SW480 (cell line): Measurements from ENCODE around the gene INTS11.
A peak's percentile ranks its signal among the peaks of the same experiment; 100 is the strongest.

Experiments used
- DNase-seq: peaks from one replicate; pipeline ENCODE4 v3.0.0-alpha.2; 2016; ENCODE audit warnings: low spot score

The INTS11 gene

DNA sequence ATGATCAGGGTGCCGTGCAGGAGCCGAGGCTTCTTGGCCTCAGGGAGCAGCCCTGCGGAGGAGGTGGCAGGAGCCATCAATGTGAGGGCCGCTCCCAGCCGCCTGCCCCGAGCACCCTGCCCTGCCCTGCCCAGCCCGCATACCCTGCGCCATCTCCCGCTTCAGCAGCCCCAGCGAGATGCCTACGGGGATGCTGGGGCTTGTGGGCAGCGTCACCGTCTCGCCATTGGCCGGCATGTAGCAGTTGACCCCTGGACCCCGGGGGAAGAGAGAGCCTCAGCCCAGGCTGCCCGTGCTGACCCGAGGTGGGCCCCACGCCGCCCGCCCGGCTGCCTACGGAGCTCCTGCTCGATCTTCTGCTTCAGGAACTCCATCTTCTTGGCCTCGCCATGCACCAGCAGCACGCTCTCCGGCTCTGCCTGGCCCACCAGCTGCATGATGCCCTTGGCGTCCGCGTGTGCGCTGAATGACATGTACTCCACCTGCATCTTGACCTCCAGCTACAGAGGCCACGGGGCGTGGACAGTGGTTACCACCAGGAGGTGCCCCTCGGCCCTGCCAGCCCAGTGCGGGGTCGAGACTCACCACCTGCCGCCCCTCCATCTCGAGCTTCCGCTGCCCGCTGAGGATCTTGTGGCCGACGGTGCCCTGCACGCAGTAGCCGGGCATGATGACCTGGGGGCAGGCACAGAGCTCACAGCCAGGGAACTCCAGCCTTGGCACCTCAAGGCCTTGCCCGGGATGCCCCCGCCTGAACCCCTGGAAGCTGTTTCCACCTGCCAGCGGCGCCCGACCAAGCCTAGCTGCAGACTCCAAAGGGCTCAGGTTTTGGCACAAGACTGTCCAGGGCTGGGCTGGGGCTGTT lies 11.8 kb downstream of the INTS11 start:
- DNase-seq = no peak

DNA sequence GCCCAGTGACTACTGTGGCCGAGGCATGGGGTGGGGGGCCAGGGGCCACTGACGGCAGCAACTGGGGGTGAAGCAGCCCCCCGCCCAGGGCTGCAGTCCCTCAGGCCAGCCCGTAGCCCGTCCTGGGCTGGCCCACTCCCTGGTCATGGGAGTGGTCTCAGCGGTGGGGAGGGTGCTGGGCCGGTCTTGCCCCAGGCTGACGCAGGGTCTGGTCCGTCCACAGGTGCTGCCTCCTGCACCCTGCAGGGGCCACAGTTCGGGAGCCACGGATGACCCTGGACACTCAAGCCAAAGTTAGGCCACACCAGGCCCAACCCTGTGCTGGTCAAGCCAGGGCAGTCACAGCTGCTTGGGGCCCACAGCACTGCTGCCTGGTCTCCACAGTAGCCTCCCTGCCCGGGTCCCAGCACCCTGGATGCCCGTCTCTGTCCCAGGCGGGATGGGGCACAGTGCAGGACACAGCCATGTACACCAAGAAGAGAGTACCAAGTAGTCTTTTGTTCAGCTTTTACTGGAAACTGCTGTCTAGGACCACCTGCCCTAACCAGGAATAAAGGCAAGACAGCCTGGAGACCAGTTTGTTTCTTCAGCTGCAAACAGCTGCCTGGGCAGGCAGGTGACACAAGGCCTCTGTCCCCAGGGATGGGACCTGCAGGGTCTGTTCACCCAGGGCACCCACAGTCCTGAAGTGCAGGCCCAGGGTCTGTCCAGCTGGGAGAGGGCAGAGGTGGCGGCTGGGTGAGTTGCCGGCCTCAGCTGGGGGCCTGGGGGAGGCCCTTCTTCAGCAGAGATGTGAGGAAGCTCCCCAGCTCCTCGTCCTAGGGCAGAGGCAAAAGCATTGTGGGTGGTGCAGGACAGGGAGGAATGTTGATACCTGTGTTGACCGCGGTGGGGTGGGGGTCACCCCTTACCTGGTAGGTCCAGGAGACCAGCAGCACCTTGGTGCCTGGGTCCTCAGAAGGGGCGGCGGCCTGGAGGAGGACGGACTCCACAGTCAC lies 13.1 kb downstream of the INTS11 start:
- no peak for DNase-seq

DNA sequence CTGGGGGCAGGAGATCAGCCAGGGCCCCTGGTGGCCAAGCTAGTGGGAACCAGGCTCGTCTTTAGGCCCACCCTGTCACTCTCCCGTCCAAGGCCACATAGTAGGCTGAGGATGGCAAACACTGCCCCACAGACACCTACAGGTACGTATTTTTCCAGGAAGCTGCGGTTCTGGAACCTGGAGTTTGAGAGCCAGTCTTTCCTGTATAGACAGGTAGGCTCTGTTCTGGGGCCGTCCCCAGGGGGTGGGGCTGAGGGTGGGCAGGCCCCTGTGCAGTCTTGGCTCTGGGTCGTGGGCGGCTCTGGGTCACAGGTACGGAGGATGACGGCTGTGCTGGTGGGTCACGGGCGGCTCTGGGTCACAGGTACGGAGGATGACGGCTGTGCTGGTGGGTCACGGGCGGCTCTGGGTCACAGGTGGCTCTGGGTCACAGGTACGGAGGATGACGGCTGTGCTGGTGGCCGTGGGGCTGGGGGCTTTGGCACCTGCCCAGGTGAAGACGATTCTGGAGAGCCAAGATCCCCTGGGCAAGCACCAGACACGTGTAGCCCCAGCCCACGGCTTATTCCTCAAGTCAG lies 13.9 kb downstream of the INTS11 start:
- no peak for DNase-seq

DNA sequence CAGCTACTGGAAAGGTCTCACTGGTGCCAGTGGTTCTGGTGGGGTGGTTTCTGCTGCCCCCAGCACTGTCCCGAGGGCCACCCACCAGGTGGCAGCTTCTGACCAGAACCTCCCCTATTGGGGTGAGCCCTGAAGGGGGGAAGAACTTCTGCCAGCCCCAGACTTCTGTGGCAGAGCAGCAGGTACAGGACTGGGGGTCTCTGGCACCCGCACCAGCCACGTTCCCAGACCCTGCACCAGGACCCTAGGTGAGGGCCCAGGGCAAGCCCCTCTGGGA lies 14.4 kb downstream of the INTS11 start:
- DNase-seq = no peak

DNA sequence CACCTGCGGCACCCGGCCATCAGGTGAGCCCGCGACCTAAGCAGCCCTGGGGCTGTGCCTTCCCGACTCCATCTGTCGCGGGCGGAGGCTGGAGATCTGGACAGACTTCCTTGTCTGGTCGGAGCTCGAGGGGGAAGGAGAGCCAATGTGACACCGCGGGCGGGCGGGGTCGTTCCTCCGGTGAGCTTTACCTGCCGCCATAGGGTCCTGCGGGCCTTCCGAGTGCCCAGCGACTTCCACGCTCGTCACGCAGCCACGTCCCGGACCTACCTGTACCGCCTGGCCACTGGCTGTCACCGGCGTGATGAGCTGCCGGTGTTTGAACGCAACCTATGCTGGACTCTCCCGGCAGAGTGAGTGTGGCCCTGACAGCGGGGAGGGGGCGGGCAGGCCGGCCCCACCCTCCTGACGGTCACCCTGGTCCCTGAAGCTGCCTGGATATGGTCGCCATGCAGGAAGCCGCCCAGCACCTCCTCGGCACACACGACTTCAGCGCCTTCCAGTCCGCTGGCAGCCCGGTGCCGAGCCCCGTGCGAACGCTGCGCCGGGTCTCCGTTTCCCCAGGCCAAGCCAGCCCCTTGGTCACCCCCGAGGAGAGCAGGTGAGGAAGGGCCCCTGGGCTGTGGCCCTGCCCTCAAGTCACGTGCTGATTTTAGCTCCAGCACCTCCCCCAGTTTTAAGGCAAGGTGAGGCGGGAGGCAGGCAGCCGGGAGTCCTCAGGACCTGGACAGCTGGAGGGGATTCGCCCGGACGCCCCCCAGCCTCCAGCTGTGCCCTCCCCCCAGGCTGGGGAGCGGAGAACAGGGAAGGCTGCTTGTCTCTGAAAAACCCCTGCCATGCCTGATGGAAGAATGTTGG lies 15.0 kb downstream of the INTS11 start:
- peak; percentile 31 for DNase-seq

DNA sequence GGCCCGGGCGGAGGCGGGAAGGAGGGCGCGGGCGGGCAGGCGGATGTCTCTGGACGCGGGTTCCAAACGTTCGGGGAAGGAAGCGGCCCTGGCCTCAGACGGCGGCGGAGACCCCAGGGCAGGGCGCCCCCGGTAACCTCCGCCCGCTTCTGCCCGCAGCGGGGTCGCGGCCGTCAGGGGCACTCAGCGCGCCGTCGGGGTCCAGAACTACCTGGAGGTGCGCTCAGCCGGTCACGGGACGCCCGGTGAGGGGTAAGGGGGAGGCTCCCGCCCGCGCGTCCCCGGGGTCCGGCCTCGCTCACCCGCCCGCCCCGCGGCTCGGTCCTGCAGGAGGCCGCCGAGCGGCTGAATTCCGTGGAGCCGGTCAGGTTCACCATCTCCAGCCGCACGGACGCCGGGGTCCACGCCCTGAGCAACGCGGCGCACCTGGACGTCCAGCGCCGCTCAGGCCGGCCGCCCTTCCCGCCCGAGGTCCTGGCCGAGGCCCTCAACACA lies 15.7 kb downstream of the INTS11 start:
- no peak for DNase-seq

DNA sequence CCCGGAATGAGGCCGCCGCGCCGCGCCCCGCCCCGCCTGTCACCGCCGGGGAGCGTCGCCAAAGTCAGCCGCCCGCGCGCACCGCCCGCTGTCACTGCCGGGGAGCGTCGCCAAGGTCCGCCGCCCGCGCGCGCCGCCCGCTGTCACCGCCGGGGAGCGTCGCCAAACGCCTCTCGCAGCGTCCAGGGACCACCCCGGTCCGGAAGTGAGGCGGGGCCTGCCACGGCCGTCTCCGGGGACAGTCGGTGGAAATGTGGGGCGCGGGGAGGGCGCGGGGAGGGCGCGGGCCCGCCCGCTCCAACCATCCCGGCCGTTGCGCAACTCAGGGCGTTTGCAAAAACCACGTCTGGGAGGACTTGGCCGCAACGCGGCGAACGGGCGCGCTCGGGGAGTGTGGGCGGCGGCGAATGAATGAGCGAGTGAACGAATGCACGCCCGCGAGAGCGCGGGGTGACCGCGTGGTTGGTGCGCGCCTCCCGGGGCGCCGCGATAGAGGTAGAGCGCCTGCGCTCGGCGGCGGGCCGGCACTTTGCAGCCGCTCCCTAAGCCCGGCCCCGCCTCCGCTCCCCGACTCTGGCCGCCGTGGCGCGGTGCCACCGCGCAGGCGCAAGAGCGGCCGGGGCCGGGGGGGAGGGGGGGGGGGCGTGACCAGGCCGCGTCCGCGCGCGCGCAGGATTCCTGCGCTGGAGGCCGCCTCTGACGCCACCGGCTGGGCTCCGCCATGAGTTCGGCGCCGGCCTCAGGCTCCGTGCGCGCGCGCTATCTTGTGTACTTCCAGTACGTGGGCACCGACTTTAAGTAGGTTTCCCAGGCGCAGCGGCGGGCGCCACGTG lies 16.3 kb downstream of the INTS11 start, which contains the start of the genes ACAP3 and PUSL1:
Gene ACAP3, minus strand, starts transcription at position 8 of the 833 bp plus-strand sequence. CDS start 115 bp downstream, outside the sequence.
Gene PUSL1, plus strand, starts transcription at position 675 of the 833 bp plus-strand sequence. Its CDS starts 47 bp downstream, at position 722.
- DNase-seq = peak; percentile 91

DNA sequence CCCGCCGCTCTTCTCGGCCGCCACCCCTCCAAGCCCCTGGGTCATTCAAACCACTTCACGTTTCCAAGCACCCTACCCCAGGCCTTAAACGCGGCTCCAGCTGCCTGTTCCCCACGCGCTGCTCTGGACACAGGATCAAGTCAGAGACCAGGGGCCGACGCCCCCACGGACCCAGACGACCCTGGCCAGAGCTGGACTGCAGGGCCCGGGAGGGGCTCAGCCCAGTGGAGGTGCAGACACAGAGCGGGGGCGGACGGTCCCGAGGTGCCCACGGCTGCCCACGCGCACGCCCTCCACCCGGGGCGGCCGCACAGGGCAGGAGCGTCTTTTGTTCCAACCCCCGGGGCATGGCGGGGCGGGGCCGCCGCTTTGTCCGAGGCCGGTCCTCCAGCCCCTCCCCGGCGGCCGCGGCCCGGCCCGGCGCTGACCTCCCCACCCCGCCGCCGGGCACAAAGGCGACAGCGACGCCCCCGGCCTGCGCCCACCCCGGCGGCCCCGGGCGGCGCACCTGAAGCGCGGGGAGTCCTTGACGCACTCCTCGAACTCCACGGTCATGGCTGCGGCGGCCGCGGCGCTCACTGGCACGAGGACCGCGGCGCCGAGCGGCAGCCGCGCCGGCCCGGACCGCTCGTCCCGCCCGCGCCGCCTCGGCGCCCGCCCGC lies 17.1 kb downstream of the INTS11 start:
- DNase-seq = no peak

DNA sequence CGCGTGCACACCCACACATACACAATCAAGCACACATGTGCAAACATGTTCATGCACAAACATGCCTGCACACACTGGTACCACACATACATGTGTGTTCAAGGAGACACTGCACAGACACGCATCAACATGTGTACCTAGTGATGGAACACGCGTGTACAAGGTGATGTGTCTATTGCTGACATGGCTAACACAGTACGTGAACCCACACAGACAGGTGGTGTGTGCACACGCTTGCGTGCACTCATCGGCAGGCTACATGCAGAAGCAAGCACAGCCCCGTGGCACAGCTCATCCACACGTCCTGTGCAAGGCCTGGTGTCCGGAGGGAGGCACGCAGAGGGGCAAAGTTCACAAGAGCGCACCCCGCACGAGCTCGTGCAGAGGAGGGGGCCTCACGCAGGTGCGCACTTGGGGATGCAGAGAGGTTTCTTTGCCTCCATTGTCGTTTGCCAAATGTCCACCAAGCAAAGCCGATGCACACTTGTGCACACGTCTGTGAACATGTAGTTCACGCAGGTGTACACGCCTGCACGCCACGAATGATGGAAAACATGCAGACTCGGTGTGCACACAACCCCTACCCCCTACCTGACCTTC lies 17.7 kb downstream of the INTS11 start:
- DNase-seq = no peak

DNA sequence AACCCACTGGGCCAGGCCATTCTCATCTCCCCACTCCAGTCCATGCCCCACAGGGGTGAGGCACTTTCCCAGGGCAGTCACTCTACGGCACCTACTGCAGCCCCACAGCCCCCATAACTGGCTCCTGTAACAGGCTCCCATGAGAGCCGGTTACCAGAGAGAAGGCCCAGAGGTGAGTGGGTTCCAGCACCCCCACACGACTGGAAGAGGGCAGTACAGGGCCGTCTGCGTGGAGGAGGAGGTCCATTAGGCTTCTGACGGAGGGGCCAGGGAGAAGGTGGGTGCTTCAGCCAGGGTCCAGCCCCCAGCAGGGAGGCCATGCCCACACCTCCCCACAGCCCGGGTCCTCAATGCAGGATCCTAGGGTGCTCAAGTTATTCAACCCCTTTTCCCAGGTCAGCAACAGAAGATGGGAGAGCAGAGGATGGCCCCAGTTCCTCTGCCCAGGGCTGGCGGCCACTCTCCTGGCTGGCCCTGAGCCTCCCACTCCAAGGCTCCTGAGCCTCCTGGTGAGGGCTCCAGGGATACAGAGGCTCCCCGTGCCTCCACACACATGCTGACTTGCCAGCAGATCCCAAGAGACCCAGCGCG lies 18.3 kb downstream of the INTS11 start:
- peak; percentile 56 for DNase-seq

DNA sequence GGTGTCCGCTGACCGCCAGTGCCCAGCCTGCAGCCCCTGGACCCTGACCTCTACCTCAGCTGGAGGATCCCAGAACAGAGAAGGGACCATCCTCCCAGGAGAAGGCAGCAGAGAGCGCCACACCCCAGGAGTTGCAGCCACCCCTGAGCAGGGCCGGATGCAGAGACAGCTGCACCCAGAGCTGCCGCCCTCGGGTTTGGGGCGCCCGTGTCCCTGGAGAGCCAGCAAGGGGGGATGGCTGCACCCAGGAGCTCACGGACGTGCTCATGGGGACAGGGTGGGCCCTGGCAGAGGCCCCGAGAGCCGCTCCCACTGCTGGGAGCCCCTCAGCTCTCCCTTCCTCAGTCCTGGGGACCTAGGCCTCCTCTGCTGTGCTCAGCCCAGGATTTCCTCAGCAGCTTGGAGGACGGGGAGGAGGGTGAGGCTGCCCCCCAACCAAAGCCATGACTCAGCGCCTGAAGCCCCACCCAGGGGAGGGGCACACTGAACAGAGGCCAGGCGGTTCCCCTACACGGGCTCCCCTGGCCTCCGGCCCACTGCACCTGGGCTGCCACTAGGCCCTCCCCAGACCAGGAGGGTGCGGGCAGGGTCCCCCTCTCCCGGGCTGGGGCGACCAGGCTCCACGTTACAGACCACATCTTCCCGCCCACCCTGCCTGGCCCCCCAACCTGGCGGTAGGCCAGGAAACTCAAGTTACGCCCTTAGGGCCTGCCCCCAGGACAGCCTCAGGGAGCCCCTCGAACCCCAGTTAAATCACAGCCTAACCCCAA lies 19.0 kb downstream of the INTS11 start:
- DNase-seq = peak; percentile 83

DNA sequence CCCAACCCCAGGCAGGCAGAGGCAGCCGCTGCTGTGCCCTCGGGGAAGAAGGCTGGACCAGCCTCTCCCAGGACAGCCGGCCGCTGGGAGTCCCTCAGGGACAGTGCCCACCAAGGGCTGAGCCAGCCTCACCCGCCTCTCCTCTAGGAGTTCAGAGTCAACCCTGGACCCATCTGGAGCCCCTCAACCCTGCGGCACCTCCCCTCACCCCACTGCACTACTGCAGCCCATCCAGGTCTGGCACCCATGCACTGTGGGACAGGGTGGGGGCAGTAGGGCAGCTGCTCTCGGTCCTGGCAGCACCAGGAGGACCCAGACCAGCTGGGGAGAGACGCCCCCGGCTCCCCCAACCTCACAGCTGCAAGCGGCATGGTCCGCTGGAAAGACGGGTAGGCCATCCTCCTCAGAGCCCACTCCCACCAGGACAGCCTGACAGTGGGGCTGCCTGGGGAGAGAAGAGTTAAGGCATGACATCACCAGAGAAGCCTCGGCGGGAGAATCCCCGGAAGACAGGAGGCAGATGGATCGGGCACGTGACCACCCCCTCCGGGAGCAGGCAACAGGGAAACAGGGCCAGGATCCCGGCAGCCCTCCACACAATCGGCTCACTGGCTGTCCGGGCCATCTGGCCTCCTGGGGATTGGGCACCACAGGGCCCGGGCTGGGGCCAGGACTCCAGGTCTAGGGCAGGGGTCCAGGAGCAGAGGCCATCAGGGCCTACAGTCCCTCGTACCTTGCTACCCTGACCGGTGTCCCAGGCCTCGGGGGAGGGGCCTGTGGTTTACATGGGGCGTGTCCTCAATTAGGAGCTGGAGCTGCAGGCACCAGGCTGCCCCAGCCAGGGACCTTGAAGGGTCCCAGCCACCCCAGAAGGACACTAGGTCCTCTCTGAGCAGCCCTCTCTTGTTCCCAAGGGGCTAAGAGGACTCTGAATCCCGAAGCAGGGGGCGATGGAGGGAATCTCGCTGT lies 19.8 kb downstream of the INTS11 start:
- peak; percentile 79 for DNase-seq

DNA sequence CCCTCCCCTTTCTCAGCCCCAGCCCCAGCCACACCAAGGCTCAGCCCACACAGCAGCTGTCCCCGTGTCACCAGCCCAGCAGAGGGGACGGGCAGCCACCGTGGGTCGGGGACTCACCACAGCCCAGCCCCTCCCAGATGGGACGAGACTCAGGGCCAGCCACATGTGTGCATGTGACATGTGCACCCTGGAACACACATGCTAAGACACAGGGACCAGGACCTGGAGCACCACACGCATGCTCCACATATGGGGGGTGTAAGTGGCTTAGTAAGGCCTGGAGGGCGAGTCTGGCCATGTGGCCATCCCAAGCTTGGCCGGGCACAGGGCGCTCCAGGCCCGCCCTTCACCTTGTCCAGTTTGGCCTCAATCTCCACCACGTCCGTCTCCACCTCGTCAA lies 20.7 kb downstream of the INTS11 start:
- no peak for DNase-seq

DNA sequence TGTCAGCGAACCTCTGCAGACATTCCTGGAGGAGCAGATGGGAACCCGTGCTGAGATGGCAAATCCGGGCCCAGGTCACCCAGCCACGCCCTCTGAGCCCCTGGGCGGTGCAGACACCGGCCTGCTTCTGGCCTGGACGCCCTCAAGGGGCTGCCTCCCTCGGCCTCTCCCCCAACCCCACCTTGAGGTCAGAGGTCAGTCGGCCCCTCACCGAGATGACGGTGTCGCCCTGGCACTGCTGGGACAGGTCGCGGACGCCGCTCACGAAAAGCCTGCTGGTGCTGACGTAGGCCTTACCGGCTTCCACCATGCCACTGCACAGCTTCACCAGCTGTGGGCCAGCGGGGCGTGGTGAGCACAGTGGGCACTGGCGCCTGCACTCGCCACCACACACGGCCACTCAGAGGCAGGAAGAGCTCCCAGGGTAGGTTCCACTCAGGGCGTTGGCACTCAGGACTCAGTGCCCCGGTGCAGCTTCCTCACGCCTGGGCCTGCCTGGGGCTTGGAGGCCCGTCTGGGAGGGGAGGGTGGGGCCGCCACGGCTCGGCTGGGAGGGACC lies 21.4 kb downstream of the INTS11 start:
- no peak for DNase-seq

DNA sequence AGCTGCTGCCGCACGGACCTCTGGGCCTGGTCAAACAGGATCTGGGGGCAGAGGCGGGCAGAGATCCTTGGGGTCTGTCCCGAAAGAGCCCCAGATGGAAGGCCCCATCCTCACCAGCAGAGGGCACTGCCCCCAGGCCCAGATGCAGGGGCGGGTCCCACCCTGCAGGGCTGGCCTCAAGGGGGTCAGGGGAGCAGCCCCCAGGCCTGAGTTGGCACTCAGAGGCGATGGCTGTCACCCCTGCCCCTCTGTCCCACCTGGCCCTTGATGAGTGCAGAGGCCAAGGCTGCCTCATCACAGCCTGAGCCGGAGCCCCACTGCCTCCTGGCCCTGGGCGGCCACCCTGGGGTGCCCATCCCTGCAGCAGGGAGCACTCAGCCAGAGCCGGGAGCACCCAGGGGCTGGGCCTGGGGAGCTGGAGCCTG lies 22.4 kb downstream of the INTS11 start:
- no peak for DNase-seq

DNA sequence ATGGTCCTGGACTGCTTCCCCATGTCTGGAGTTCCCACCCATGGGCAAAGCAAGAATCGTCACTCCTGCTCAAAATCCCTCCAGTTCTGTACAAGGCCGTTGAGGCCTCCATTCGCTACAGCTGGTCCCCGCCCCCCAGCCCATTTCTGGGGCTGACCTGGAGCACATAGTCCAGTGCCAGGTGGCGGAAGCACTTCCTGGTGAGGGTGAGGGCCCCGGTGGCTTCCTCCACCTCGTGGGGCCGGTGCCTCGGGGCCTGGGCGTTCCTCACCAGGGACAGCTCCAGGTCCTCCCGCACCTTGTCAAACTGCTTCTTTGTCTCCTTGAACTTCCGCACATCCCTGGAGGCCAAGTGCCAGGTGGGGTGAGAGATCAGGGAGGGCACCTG lies 24.1 kb downstream of the INTS11 start:
- no peak for DNase-seq
